ENCODE results near the gene NKTR. TPM values are rescaled to one million over a fixed set of nuclear protein-coding genes. Genes with fewer than 3 reads are reported as not detected.

The NKTR gene
- total and polyA plus RNA-seq, 2 experiments from 2014 or later: 81.3 to 117 TPM

- Mint-ChIP-seq H3K4me1 (peaks cover 37% of the 10 kb centered on the region), H3K36me3 (ENCODE audit: low read depth) (peaks cover 57% of the 10 kb centered on the region), H3K27ac (peak overlapping the region; percentile 27), H3K27me3 (ENCODE audit: insufficient read depth, low read depth, poor library complexity) (peaks cover 4% of the 10 kb centered on the region), H3K4me3 (no peak overlapping the region), H3K9me3 (no peaks in the 10 kb centered on the region; the same call in 2 of the 3 replicates)
- H3K9me2 ChIP-seq (ENCODE audit: insufficient read depth): no peaks in the 10 kb centered on the region
- no peaks in the 10 kb centered on the region for H3K79me2 ChIP-seq (replicated peaks; ENCODE audit: insufficient read depth)
- no peak overlapping the region for H3K4me2 ChIP-seq
- H3K27me3 ChIP-seq (ENCODE audit: insufficient read depth): no peaks in the 10 kb centered on the region
- peaks cover 31% of the 10 kb centered on the region for H3K36me3 ChIP-seq (ENCODE audit: insufficient read depth)
- no peak overlapping the region for H2AFZ ChIP-seq
- ATAC-seq: peak; percentile 67
- H3K27ac ChIP-seq (ENCODE audit: low read depth): peak overlapping the region; percentile 16
- TF ChIP-seq JUNB (IDR thresholded peaks at IDR 0.05; ENCODE audit: unreplicated experiment) (no peak), ZNF462 (CRISPR knock-in tag; IDR thresholded peaks at IDR 0.05) (peak; percentile 59; the same call in 1 of the 2 replicates)
- peaks cover 4% of the 10 kb centered on the region; the same call in 1 of the 2 replicates for H3F3A ChIP-seq (replicated peaks; ENCODE audit: low read depth)
- no peaks in the 10 kb centered on the region; the same call in 1 of the 2 replicates for H4K20me1 ChIP-seq (replicated peaks; ENCODE audit: insufficient read depth)
- H3K4me1 ChIP-seq (ENCODE audit: insufficient read depth): peaks cover 15% of the 10 kb centered on the region; the same call in 1 of the 2 replicates
- no peak overlapping the region for H3K4me3 ChIP-seq
- DNase-seq (ENCODE audit: low spot score): peak; percentile 80
These were observed 47.5 kb downstream of the NKTR start for GRCh38 chr3:42647821-42648459.

GRCh38 chr3:42649006-42649405 is 48.5 kb downstream of the NKTR start:
- H3K27ac ChIP-seq (ENCODE audit: low read depth): peak overlapping the region; percentile 59; the same call in 1 of the 2 replicates
- no peak for TF ChIP-seq ZNF462 (CRISPR knock-in tag; IDR thresholded peaks at IDR 0.05)
- TF ChIP-seq JUNB (IDR thresholded peaks at IDR 0.05; ENCODE audit: unreplicated experiment): no peak
- no peak for TF ChIP-seq NANOG (IDR thresholded peaks at IDR 0.05; ENCODE audit: borderline replicate concordance)

More at GRCh38 chr3:42649006-42649405, 48.5 kb downstream of the NKTR start:
- Histone ChIP-seq H2AFZ (no peak overlapping the region), H3F3A (replicated peaks; ENCODE audit: low read depth) (no peaks in the 10 kb centered on the region), H3K9me2 (ENCODE audit: insufficient read depth) (no peaks in the 10 kb centered on the region), H4K20me1 (replicated peaks; ENCODE audit: insufficient read depth) (no peaks in the 10 kb centered on the region; the same call in 1 of the 2 replicates), H3K4me3 (no peak overlapping the region), H3K4me1 (ENCODE audit: insufficient read depth) (peaks cover 24% of the 10 kb centered on the region; the same call in 1 of the 2 replicates), H3K36me3 (ENCODE audit: insufficient read depth) (peaks cover 20% of the 10 kb centered on the region), H3K27me3 (ENCODE audit: insufficient read depth) (no peaks in the 10 kb centered on the region), H3K79me2 (replicated peaks; ENCODE audit: insufficient read depth) (no peaks in the 10 kb centered on the region), H3K4me2 (no peak overlapping the region)
- Mint-ChIP-seq H3K27ac (no peak overlapping the region), H3K27me3 (ENCODE audit: insufficient read depth, low read depth, poor library complexity) (peaks cover 11% of the 10 kb centered on the region), H3K9me3 (no peaks in the 10 kb centered on the region; the same call in 2 of the 3 replicates), H3K36me3 (ENCODE audit: low read depth) (peaks cover 47% of the 10 kb centered on the region), H3K4me1 (peaks cover 46% of the 10 kb centered on the region), H3K4me3 (no peak overlapping the region)
- ATAC-seq: no peak
- DNase-seq (ENCODE audit: low spot score): no peak

Measured in GM23338 (cell line).